Type B pancreatic cell (in vitro differentiated cells): Measurements from ENCODE around the gene ALDH16A1. TPM values are rescaled to one million over a fixed set of nuclear protein-coding genes. Genes with fewer than 3 reads are reported as not detected.

Experiments used
- DNase-seq: peaks from one replicate; pipeline ENCODE4 v3.0.0; 2021; ENCODE audit warnings: mixed read lengths; ENCODE audit not compliant: unreplicated experiment; ENCODE audit errors: extremely low spot score
- H3K27ac Mint-ChIP-seq: 2 replicates; pipeline ENCODE4 v1.8.0; 2021; ENCODE audit warnings: mild to moderate bottlenecking, mixed read lengths
- H3K27me3 Mint-ChIP-seq: 2 replicates; pipeline ENCODE4 v1.8.0; 2021; ENCODE audit warnings: mixed read lengths
- H3K36me3 Mint-ChIP-seq: 2 replicates; pipeline ENCODE4 v1.8.0; 2021; ENCODE audit warnings: mixed read lengths
- H3K4me1 Mint-ChIP-seq: one replicate; pipeline ENCODE4 v1.8.0; 2021; ENCODE audit warnings: mixed read lengths; ENCODE audit not compliant: unreplicated experiment
- H3K4me3 Mint-ChIP-seq: 2 replicates; pipeline ENCODE4 v1.8.0; 2021; ENCODE audit warnings: mild to moderate bottlenecking, mixed read lengths
- H3K9me3 Mint-ChIP-seq: 2 replicates; pipeline ENCODE4 v1.8.0; 2021; ENCODE audit warnings: mixed read lengths
- CTCF ChIP-seq: fragments of 200-600 bp; sonication (generic); conservative IDR thresholded peaks from 2 replicates; pipeline ENCODE4 v1.5.0; 2021; ENCODE audit warnings: antibody characterized with exemption, mild to moderate bottlenecking
- total RNA-seq: library from RNA; stranded (reverse); gene quantifications from 2 replicates; pipeline ENCODE4 v1.2.1, GENCODE V29; 2021; ENCODE audit warnings: low replicate concordance

The ALDH16A1 gene
- total RNA-seq, 1 donor from 2014 or later: 33.7 TPM

DNA sequence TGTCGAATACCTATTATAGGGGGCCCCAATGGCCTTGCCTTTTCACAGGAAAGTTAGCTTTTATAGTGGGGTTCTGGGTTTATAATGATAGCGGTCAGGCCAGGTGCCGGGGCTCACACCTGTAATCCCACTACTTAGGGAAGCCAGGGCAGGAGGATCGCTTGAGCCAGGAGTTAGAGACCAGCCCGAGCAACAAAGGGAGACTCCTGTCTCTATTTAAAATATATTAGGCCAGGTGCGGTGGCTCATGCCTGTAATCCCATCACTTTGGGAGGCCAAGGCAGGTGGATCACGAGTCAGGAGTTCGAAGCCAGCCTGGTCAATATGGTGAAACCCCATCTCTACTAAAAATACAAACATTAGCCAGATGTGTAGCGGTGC lies 50.5 kb downstream of the ALDH16A1 start:
- no peak for TF ChIP-seq CTCF
- H3K27ac Mint-ChIP-seq: no peak overlapping the region
- peaks cover 7% of the 10 kb centered on the region for H3K4me1 Mint-ChIP-seq
- H3K36me3 Mint-ChIP-seq: peaks cover 6% of the 10 kb centered on the region
- H3K9me3 Mint-ChIP-seq: no peaks in the 10 kb centered on the region
- DNase-seq: no peak
- H3K27me3 Mint-ChIP-seq: no peaks in the 10 kb centered on the region
- no peak overlapping the region for H3K4me3 Mint-ChIP-seq

DNA sequence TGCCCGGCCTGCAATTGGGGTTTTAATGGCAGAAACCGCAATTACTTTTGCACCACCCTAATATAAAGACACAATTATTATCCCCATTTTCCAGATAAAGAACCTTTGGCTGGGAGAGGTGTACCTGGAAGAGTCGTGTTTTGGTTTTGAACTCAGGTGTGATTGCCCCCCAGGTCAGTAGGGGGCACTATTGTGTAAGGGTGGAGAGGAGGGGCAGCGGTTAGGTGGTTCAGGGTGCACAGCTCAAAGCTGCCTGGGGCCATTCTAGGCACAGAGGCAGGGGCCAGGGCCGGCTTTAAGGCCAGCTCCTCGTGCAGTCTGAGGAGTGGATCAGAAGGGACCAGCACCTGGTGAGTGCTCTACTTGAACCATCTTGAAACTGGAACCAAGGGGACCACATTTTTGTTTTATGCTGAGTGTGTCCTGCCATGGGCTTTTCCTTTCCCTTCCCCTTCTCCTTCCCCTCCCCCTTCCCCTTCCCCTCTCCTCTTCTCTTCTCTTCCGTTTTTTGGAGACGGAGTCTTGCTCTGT lies 53.6 kb downstream of the ALDH16A1 start:
- peak; percentile 80 for TF ChIP-seq CTCF
- Mint-ChIP-seq H3K4me3 (no peak overlapping the region), H3K4me1 (peaks cover 6% of the 10 kb centered on the region), H3K9me3 (no peaks in the 10 kb centered on the region), H3K36me3 (no peaks in the 10 kb centered on the region), H3K27me3 (no peaks in the 10 kb centered on the region), H3K27ac (no peak overlapping the region)
- no peak for DNase-seq

- TF ChIP-seq CTCF: no peak
- DNase-seq: no peak
- H3K4me3 Mint-ChIP-seq: no peak overlapping the region
- H3K27ac Mint-ChIP-seq: peak overlapping the region; percentile 15
- no peaks in the 10 kb centered on the region for H3K9me3 Mint-ChIP-seq
- no peaks in the 10 kb centered on the region for H3K36me3 Mint-ChIP-seq
- no peaks in the 10 kb centered on the region for H3K27me3 Mint-ChIP-seq
- H3K4me1 Mint-ChIP-seq: peaks cover 13% of the 10 kb centered on the region
Observed at GRCh38 chr19:49507803-49508494, 54.9 kb downstream of the ALDH16A1 start.

GRCh38 chr19:49512970-49513745 lies 60.1 kb downstream of the ALDH16A1 start:
- H3K9me3 Mint-ChIP-seq: no peaks in the 10 kb centered on the region
- TF ChIP-seq CTCF: no peak
- H3K4me3 Mint-ChIP-seq: peak overlapping the region; percentile 91

DNA sequence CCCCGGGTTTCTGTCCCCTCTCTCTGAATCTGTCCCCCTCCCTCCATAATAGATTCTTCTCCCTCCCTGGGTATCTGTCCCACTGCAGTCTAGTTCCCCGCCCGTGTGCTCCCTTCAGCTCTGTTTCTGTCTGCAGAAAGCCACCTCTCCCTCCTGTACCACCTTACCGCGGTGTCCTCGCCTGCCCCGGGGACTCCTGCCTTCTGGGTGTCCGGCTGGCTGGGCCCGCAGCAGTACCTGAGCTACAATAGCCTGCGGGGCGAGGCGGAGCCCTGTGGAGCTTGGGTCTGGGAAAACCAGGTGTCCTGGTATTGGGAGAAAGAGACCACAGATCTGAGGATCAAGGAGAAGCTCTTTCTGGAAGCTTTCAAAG lies 60.7 kb downstream of the ALDH16A1 start:
- peaks cover 19% of the 10 kb centered on the region for H3K4me1 Mint-ChIP-seq
- H3K4me3 Mint-ChIP-seq: peak overlapping the region; percentile 85
- no peaks in the 10 kb centered on the region for H3K27me3 Mint-ChIP-seq
- H3K36me3 Mint-ChIP-seq: no peaks in the 10 kb centered on the region
- H3K27ac Mint-ChIP-seq: peak overlapping the region; percentile 61
- TF ChIP-seq CTCF: no peak
- no peaks in the 10 kb centered on the region for H3K9me3 Mint-ChIP-seq
- DNase-seq: no peak

More at GRCh38 chr19:49512970-49513745, 60.1 kb downstream of the ALDH16A1 start:
- Mint-ChIP-seq H3K4me1 (peaks cover 19% of the 10 kb centered on the region), H3K27me3 (no peaks in the 10 kb centered on the region), H3K36me3 (no peaks in the 10 kb centered on the region), H3K27ac (peak overlapping the region; percentile 61)
- no peak for DNase-seq
